ENCODE measurements around the gene PSMD13. TPM values are rescaled to one million over a fixed set of nuclear protein-coding genes. Genes with fewer than 3 reads are reported as not detected.
A peak's percentile ranks its signal among the peaks of the same experiment; 100 is the strongest.
"Not testable (repeated sequence)": the region's sequence is repeated elsewhere in the genome, so short reads cannot be mapped to it uniquely, and the experiment has no call there.

Gene PSMD13
- total RNA-seq, 5 donors from 2014 or later (not counting 1 experiment from before 2014, with no cell fraction given): 74.0 to 115 (median 108) TPM

DNA sequence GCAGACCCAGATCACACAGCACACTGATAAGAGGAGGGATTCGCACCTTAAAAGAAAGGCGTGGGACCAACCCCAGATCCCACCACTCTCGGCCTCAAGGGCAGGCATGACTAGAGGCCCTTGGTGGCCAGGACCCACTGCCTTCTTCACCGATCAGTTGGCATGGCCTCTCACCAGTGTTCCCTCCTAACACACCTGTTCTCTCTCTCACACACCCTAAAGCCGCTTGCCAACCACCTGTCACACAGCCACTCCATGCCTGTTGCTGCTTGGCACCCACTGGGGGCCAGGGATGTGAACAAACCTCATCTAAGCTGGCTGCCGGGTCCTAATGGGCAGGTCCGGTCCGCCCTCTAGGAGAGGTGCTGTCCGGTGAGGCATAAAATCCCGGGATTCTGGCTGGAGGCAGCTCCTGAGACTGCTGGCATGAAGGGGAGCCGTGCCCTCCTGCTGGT lies 44.1 kb upstream of the PSMD13 start, which contains the start of gene SCGB1C1:
Gene SCGB1C1 (plus strand): TSS at position 405 of the 455 bp plus-strand sequence. CDS start 22 bp downstream, at position 427.
- H3K36me3 ChIP-seq (ENCODE audit: control insufficient read depth in 2 of 2, extremely low read depth in 1 of 2, insufficient read depth in 1 of 2, low read length in 1 of 2); POLR2A ChIA-PET; H3K9me3 ChIP-seq; DNase-seq; H3K27me3 Mint-ChIP-seq; CTCF ChIA-PET; ATAC-seq (replicated peaks in 1 of 4); H3K4me3 Mint-ChIP-seq; H3K9me3 Mint-ChIP-seq; H3K27me3 ChIP-seq (replicated peaks in 1 of 2; ENCODE audit: control insufficient read depth in 2 of 2, extremely low read depth in 1 of 2, insufficient read depth in 2 of 2, low read length in 1 of 2); H3K27ac ChIP-seq (ENCODE audit: low read length); H3K4me3 ChIP-seq (ENCODE audit: control insufficient read depth in 1 of 2, extremely low read depth in 1 of 2, low read length in 1 of 2); H3K36me3 Mint-ChIP-seq: not testable (repeated sequence)
- H3K27ac Mint-ChIP-seq: peak within 1 kb of the TSS; percentile 68 to 69
- no CpG with 5 or more reads among the region's 11 CpGs for WGBS (ENCODE audit: insufficient coverage)
- H3K4me1 Mint-ChIP-seq: peaks cover 7 to 14% (median 11%) of the 10 kb centered on the region in 3 donors
- peaks cover 2 to 13% of the 10 kb centered on the region in 2 experiments for H3K4me1 ChIP-seq (ENCODE audit: control insufficient read depth in 1 of 2, extremely low read depth in 1 of 2, insufficient read depth in 2 of 2, low read length in 2 of 2)

DNA sequence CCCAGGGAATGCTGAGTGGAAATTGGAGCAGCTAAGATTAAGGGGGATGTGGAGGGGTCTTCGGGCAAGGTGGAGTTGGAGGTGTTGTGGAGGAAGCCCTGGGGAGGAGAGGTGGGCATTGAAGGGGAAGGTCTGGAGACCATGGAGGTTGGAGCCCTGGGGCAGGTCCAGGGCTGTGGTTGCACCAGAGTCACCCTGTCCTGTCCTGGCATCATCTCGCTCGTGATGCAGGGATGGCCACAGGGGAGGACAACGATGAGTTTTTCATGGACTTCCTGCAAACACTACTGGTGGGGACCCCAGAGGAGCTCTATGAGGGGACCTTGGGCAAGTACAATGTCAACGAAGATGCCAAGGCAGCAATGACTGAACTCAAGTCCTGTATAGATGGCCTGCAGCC lies 43.3 kb upstream of the PSMD13 start:
- H3K27ac Mint-ChIP-seq; H3K27me3 Mint-ChIP-seq; H3K36me3 Mint-ChIP-seq; H3K36me3 ChIP-seq (ENCODE audit: control insufficient read depth in 2 of 2, extremely low read depth in 1 of 2, insufficient read depth in 1 of 2, low read length in 1 of 2); H3K9me3 Mint-ChIP-seq; H3K4me3 ChIP-seq (ENCODE audit: control insufficient read depth in 1 of 2, extremely low read depth in 1 of 2, low read length in 1 of 2); H3K9me3 ChIP-seq; POLR2A ChIA-PET; H3K4me3 Mint-ChIP-seq; H3K27ac ChIP-seq (ENCODE audit: low read length); H3K27me3 ChIP-seq (replicated peaks in 1 of 2; ENCODE audit: control insufficient read depth in 2 of 2, extremely low read depth in 1 of 2, insufficient read depth in 2 of 2, low read length in 1 of 2); CTCF ChIA-PET; ATAC-seq (replicated peaks in 1 of 4): not testable (repeated sequence)
- peak in 4 of 35 experiments; percentile 0 to 23 (median 8) for DNase-seq
- WGBS (ENCODE audit: insufficient coverage): 90% methylated on average over 1 of the region's 5 CpGs
- H3K4me1 ChIP-seq (ENCODE audit: control insufficient read depth in 1 of 2, extremely low read depth in 1 of 2, insufficient read depth in 2 of 2, low read length in 2 of 2): peaks cover 2 to 13% of the 10 kb centered on the region in 2 experiments
- peaks cover 7 to 14% (median 11%) of the 10 kb centered on the region in 3 donors for H3K4me1 Mint-ChIP-seq

DNA sequence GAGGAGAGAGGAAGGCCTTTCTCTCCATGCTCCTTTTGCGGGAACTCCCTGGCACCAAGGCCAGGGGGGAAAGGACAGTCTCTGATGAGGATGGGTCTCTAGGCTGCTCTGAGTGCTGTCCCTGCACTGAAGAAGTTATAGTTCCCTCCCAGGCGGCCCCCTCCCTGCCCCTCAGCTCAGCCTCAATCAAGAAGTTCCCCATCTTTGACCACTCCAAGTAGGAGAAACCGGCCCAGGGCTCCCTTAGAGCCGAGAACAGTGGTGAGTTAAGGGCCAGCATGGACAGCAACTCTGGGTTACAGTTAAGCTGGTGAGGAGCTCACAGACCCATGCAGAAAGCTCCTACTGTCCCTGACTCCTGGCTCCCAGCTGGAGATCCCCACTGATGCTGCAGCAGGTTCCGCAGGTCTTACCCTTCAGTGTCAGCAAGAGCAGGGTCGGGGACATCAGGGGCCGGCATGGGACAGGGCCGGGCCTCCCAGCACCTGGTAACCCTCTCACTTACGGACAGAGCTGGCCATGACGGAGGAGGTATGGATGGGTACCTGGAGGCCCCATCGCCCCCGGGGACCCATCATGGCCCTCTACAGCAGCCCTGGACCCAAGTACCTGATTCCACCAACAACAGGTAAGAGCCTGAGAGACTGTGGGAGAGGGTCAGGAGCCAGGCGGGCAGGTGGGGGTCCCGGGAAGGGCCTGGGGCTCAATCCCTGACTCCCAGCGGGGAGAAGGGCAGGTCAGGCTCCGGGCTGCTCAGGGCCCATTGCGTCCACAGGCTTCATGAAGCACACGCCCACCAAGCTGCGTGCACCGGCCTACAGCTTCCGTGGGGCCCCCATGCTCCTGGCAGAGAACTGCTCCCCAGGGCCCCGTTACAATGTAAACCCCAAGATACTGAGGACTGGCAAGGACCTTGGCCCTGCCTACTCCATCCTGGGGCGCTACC lies 39.7 kb upstream of the PSMD13 start:
- 91% methylated on average over 16 of the region's 23 CpGs for WGBS (ENCODE audit: insufficient coverage)
- DNase-seq (peak in 3 of 35 experiments; percentile 4 to 20 (median 8)), ATAC-seq (replicated peaks in 1 of 4) (no peak)
- Histone ChIP-seq H3K4me3 (ENCODE audit: control insufficient read depth in 1 of 2, extremely low read depth in 1 of 2, low read length in 1 of 2) (no peak overlapping the region), H3K27ac (ENCODE audit: low read length) (no peak overlapping the region), H3K4me1 (ENCODE audit: control insufficient read depth in 1 of 2, extremely low read depth in 1 of 2, insufficient read depth in 2 of 2, low read length in 2 of 2) (peaks cover 4 to 15% of the 10 kb centered on the region in 2 experiments), H3K27me3 (replicated peaks in 1 of 2; ENCODE audit: control insufficient read depth in 2 of 2, extremely low read depth in 1 of 2, insufficient read depth in 2 of 2, low read length in 1 of 2) (peaks cover 0 to 2% of the 10 kb centered on the region in 2 experiments), H3K36me3 (ENCODE audit: control insufficient read depth in 2 of 2, extremely low read depth in 1 of 2, insufficient read depth in 1 of 2, low read length in 1 of 2) (peaks cover 0 to 9% of the 10 kb centered on the region in 2 donors), H3K9me3 (no peaks in the 10 kb centered on the region)
- CTCF ChIA-PET: no interaction called here
- Mint-ChIP-seq H3K27me3 (no peaks in the 10 kb centered on the region), H3K4me3 (no peak overlapping the region), H3K36me3 (peaks cover 5% of the 10 kb centered on the region), H3K4me1 (peaks cover 12 to 16% (median 12%) of the 10 kb centered on the region in 3 donors), H3K9me3 (no peaks in the 10 kb centered on the region), H3K27ac (no peak overlapping the region)
- POLR2A ChIA-PET: no interaction called here

DNA sequence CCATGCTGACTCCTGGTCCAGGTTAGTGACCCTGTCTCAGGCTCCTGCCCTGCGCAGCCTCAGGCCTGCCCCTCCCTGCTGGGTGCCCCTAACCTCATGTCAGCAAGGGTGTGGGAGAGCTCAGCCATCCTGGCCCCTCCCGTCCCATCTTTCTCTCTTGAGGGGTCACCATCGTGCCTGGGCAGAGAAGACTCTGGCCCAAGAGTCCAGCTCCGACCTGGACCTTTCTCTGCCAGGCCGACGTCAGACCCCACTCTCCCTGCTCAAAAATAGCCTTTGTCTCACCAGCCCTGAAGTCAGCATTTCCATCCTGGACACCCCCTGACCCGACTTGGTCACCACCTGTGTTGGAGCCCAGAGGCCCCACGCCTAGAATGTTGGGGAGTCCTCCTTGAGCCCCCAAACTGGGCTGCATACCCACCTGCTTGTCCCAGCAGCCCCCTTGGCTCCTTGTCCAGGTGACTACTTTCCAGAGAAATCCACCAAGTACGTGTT lies 39.0 kb upstream of the PSMD13 start:
- ATAC-seq (replicated peaks in 1 of 4): no peak
- Mint-ChIP-seq H3K27ac (no peak overlapping the region), H3K36me3 (peaks cover 9% of the 10 kb centered on the region), H3K4me3 (no peak overlapping the region), H3K27me3 (no peaks in the 10 kb centered on the region), H3K9me3 (no peaks in the 10 kb centered on the region), H3K4me1 (peaks cover 16 to 20% (median 17%) of the 10 kb centered on the region in 3 donors)
- POLR2A ChIA-PET: no interaction called here
- CTCF ChIA-PET: no interaction called here
- Histone ChIP-seq H3K4me3 (ENCODE audit: control insufficient read depth in 1 of 2, extremely low read depth in 1 of 2, low read length in 1 of 2) (no peak overlapping the region), H3K9me3 (no peaks in the 10 kb centered on the region), H3K27ac (ENCODE audit: low read length) (no peak overlapping the region), H3K36me3 (ENCODE audit: control insufficient read depth in 2 of 2, extremely low read depth in 1 of 2, insufficient read depth in 1 of 2, low read length in 1 of 2) (peaks cover 0 to 9% of the 10 kb centered on the region in 2 donors), H3K27me3 (replicated peaks in 1 of 2; ENCODE audit: control insufficient read depth in 2 of 2, extremely low read depth in 1 of 2, insufficient read depth in 2 of 2, low read length in 1 of 2) (peaks cover 0 to 2% of the 10 kb centered on the region in 2 experiments), H3K4me1 (ENCODE audit: control insufficient read depth in 1 of 2, extremely low read depth in 1 of 2, insufficient read depth in 2 of 2, low read length in 2 of 2) (peaks cover 8 to 17% of the 10 kb centered on the region in 2 experiments)
- peak in 3 of 35 experiments; percentile 4 to 16 (median 10) for DNase-seq
- WGBS (ENCODE audit: insufficient coverage): 96% methylated on average over 8 of the region's 9 CpGs

DNA sequence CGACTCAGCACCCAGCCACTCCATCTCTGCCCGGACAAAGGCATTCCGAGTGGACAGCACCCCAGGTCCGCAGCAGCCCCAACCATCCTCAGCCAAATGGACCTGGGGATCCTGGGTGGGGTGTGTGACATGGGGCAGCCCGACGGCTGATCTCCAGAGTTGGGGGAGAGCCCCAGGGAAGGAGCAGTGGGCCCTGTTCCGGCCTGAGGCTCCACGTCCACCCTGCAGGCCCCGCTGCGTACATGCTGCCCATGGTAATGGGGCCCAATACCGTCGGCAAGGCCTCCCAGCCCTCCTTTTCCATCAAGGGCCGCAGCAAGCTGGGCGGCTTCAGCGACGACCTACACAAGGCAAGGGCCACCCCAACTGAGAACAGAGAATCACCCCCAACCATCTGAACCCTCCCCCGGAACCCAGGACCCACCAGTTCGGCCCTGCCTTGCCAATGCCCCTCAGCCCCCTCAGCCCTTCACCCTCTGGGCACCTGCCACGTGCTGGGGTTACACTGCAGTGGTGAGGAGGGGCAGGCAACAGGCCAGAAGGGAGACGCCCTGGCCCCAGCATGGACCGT lies 38.5 kb upstream of the PSMD13 start:
- Mint-ChIP-seq H3K9me3 (no peaks in the 10 kb centered on the region), H3K27me3 (no peaks in the 10 kb centered on the region), H3K36me3 (peaks cover 14% of the 10 kb centered on the region), H3K4me1 (peaks cover 21 to 26% (median 22%) of the 10 kb centered on the region in 3 donors), H3K27ac (no peak overlapping the region), H3K4me3 (no peak overlapping the region)
- ATAC-seq (replicated peaks in 1 of 4) (no peak), DNase-seq (peak in 3 of 35 experiments; percentile 2 to 23 (median 9))
- WGBS (ENCODE audit: insufficient coverage): 97% methylated on average over 15 of the region's 21 CpGs
- Histone ChIP-seq H3K36me3 (ENCODE audit: control insufficient read depth in 2 of 2, extremely low read depth in 1 of 2, insufficient read depth in 1 of 2, low read length in 1 of 2) (peaks cover 0 to 9% of the 10 kb centered on the region in 2 donors), H3K9me3 (no peaks in the 10 kb centered on the region), H3K4me1 (ENCODE audit: control insufficient read depth in 1 of 2, extremely low read depth in 1 of 2, insufficient read depth in 2 of 2, low read length in 2 of 2) (peaks cover 9 to 19% of the 10 kb centered on the region in 2 experiments), H3K27ac (ENCODE audit: low read length) (no peak overlapping the region), H3K27me3 (replicated peaks in 1 of 2; ENCODE audit: control insufficient read depth in 2 of 2, extremely low read depth in 1 of 2, insufficient read depth in 2 of 2, low read length in 1 of 2) (peaks cover 0 to 2% of the 10 kb centered on the region in 2 experiments), H3K4me3 (ENCODE audit: control insufficient read depth in 1 of 2, extremely low read depth in 1 of 2, low read length in 1 of 2) (no peak overlapping the region)
- POLR2A ChIA-PET: no interaction called here
- CTCF ChIA-PET: no interaction called here

DNA sequence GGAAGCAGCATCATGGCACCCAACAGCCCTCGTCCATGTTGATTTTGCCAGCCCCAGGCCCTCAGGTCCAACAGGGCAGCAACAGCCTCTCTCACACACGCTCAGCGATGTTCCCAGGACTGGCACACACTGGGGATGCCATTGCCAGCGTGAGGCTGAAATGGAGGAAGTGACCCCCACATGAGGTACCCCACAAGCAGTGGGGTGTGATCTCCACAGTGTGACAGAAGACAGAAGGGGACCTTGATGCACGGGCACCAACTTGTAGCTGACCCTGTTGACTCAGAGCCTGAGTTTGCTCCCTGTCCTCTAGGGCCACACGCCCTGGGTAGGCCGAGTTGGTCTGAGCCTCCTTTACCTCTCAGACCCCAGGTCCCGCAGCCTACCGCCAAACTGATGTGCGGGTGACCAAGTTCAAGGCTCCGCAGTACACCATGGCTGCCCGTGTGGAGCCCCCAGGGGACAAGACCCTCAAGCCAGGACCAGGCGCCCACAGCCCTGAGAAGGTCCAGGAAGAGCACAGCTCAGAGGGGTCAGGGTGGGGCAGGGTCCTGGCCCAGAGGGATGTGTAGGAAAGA lies 37.7 kb upstream of the PSMD13 start:
- POLR2A ChIA-PET: interaction anchor here in 1 of 2 donors (0.6 kb wide), 1 partner anchor 39 kb away, joined by 7 read pairs; no protein-coding TSS in a partner anchor
- DNase-seq (peak in 2 of 35 experiments; percentile 11 to 22), ATAC-seq (replicated peaks in 1 of 4) (no peak)
- no peak overlapping the region for H3K4me3 Mint-ChIP-seq
- Histone ChIP-seq H3K4me3 (ENCODE audit: control insufficient read depth in 1 of 2, extremely low read depth in 1 of 2, low read length in 1 of 2) (no peak overlapping the region), H3K27me3 (replicated peaks in 1 of 2; ENCODE audit: control insufficient read depth in 2 of 2, extremely low read depth in 1 of 2, insufficient read depth in 2 of 2, low read length in 1 of 2) (no peaks in the 10 kb centered on the region), H3K36me3 (ENCODE audit: control insufficient read depth in 2 of 2, extremely low read depth in 1 of 2, insufficient read depth in 1 of 2, low read length in 1 of 2) (peaks cover 0 to 17% of the 10 kb centered on the region in 2 donors), H3K9me3 (no peaks in the 10 kb centered on the region), H3K4me1 (ENCODE audit: control insufficient read depth in 1 of 2, extremely low read depth in 1 of 2, insufficient read depth in 2 of 2, low read length in 2 of 2) (peaks cover 9 to 26% of the 10 kb centered on the region in 2 experiments), H3K27ac (ENCODE audit: low read length) (no peak overlapping the region)
- H3K27ac Mint-ChIP-seq: no peak overlapping the region
- CTCF ChIA-PET: no interaction called here
- H3K9me3 Mint-ChIP-seq: no peaks in the 10 kb centered on the region
- no peaks in the 10 kb centered on the region for H3K27me3 Mint-ChIP-seq
- WGBS (ENCODE audit: insufficient coverage): 85% methylated on average over 12 of the region's 13 CpGs
- peaks cover 22% of the 10 kb centered on the region for H3K36me3 Mint-ChIP-seq
- peaks cover 29 to 32% (median 30%) of the 10 kb centered on the region in 3 donors for H3K4me1 Mint-ChIP-seq
